HL-60 (cell line): Measurements from ENCODE around the gene IP6K1.

Experiments
- CTCF ChIP-seq: IDR thresholded peaks from one replicate; pipeline ENCODE4 v1.5.1; 2011; ENCODE audit warnings: low read length, control low read depth, inconsistent platforms; ENCODE audit not compliant: insufficient read depth
- GABPA ChIP-seq: IDR thresholded peaks from 2 replicates; pipeline ENCODE4 v1.6.1; 2012; ENCODE audit warnings: low read depth
- POLR2AphosphoS5 ChIP-seq: IDR thresholded peaks from 2 replicates; pipeline ENCODE4 v1.6.1; 2012; ENCODE audit warnings: low read depth

- TF ChIP-seq CTCF (no peak), POLR2AphosphoS5 (no peak), GABPA (no peak)
These were observed 74.2 kb downstream of the IP6K1 start for GRCh38 chr3:49712166-49712565.
